Astrocyte (in vitro differentiated cells and primary cell): ENCODE measurements around the gene SAG.

Source experiments
- EZH2 ChIP-seq: IDR thresholded peaks from 2 replicates; pipeline ENCODE4 v1.6.1; 2012; ENCODE audit warnings: mild to moderate bottlenecking, low read length, inconsistent platforms; ENCODE audit not compliant: insufficient read depth
- TF ChIP-seq, protein P1 (sequence below): IDR thresholded peaks from 2 replicates; pipeline ENCODE4 v1.5.1; 2011; ENCODE audit warnings: low read depth, mild to moderate bottlenecking, inconsistent platforms, low read length, moderate library complexity; ENCODE audit not compliant: insufficient read depth

DNA sequence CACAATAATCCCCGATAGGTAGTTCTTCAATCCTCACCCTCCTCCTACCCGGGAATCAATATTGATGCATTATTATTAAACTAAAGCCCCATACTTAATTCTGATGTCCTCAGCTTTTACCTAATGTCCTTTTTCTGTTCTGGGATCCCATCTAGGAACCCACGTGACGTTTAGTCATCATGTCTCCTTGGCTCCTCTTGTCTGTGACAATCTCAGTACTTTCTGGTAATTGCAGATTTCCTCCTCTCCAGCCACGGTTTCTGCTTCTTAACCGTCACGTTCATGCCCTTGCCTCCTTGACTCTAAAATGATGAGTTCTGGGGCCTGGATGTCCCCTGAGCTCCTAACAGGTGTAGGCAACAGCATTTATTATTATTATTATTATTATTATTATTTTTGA is 43.8 kb downstream of the SAG start:
- TF ChIP-seq, protein P1, sequence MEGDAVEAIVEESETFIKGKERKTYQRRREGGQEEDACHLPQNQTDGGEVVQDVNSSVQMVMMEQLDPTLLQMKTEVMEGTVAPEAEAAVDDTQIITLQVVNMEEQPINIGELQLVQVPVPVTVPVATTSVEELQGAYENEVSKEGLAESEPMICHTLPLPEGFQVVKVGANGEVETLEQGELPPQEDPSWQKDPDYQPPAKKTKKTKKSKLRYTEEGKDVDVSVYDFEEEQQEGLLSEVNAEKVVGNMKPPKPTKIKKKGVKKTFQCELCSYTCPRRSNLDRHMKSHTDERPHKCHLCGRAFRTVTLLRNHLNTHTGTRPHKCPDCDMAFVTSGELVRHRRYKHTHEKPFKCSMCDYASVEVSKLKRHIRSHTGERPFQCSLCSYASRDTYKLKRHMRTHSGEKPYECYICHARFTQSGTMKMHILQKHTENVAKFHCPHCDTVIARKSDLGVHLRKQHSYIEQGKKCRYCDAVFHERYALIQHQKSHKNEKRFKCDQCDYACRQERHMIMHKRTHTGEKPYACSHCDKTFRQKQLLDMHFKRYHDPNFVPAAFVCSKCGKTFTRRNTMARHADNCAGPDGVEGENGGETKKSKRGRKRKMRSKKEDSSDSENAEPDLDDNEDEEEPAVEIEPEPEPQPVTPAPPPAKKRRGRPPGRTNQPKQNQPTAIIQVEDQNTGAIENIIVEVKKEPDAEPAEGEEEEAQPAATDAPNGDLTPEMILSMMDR: no peak
- no peak for TF ChIP-seq EZH2
